Cardiac muscle cell (in vitro differentiated cells and primary cell): ENCODE results near the gene GPM6B. TPM values are rescaled to one million over a fixed set of nuclear protein-coding genes. Genes with fewer than 3 reads are reported as not detected.

Experiments
- DNase-seq, 2 donors: peaks; one replicate each; pipeline versions ENCODE4 v3.0.0 to v3.0.0-alpha.2; 2010 to 2017; ENCODE audit warnings: low read depth in 1 of 2, low spot score in 1 of 2
- H3K27ac ChIP-seq: fragments of 200-600 bp; sonication (generic); 2 replicates; pipeline ENCODE4 v1.5.1; 2016
- H3K27me3 ChIP-seq: fragments of 200-600 bp; sonication (generic); 2 replicates; pipeline ENCODE4 v1.6.0; 2016; ENCODE audit warnings: control low read depth
- H3K36me3 ChIP-seq: fragments of 200-600 bp; sonication (generic); 2 replicates; pipeline ENCODE4 v1.5.1; 2016; ENCODE audit warnings: control low read depth
- H3K4me1 ChIP-seq: fragments of 200-600 bp; sonication (generic); 2 replicates; pipeline ENCODE4 v1.8.1; 2017; ENCODE audit warnings: low read depth, mild to moderate bottlenecking, mixed run types
- H3K4me3 ChIP-seq: fragments of 200-600 bp; sonication (generic); 2 replicates; pipeline ENCODE4 v1.5.1; 2016; ENCODE audit warnings: mild to moderate bottlenecking
- H3K9me3 ChIP-seq: fragments of 200-600 bp; sonication (generic); 2 replicates; pipeline ENCODE4 v1.5.1; 2017; ENCODE audit warnings: low read depth, mild to moderate bottlenecking, control low read depth
- CTCF ChIP-seq: IDR thresholded peaks from 2 replicates; pipeline ENCODE4 v1.5.1; 2012; ENCODE audit warnings: low read depth, mild to moderate bottlenecking, low read length
- polyA plus RNA-seq: library from polyadenylated mRNA; unstranded; fragments of >200 nt; fragmentation: Nextera tagmentation; extraction: Ambion mirVana; gene quantifications from 2 replicates; pipeline ENCODE4 v1.2.1, GENCODE V29; 2016
- total RNA-seq: library from RNA; depleted of rRNA; stranded (reverse); fragments of >200 nt; gene quantifications from 2 replicates; pipeline ENCODE4 v1.2.3, GENCODE V29; 2016

Gene GPM6B
- total and polyA plus RNA-seq, 2 experiments from 2014 or later = 3.4 to 8.7 TPM

GRCh38 chrX:13840121-13840520, 23.2 kb upstream of the GPM6B start:
- no peaks in the 10 kb centered on the region for H3K4me1 ChIP-seq
- no peak overlapping the region for H3K4me3 ChIP-seq
- no peaks in the 10 kb centered on the region for H3K36me3 ChIP-seq
- TF ChIP-seq CTCF = no peak
- DNase-seq = no peak
- H3K9me3 ChIP-seq = no peaks in the 10 kb centered on the region
- no peak overlapping the region for H3K27ac ChIP-seq
- no peaks in the 10 kb centered on the region for H3K27me3 ChIP-seq

- Histone ChIP-seq H3K4me1 (no peaks in the 10 kb centered on the region), H3K4me3 (no peak overlapping the region)
- no peak for DNase-seq
Measured at GRCh38 chrX:13837290-13837745, 20.4 kb upstream of the GPM6B start.

GRCh38 chrX:13836575-13836974, 19.7 kb upstream of the GPM6B start:
- no peak for DNase-seq

More at GRCh38 chrX:13837290-13837745, 20.4 kb upstream of the GPM6B start:
- TF ChIP-seq CTCF = no peak
- Histone ChIP-seq H3K27ac (no peak overlapping the region), H3K9me3 (no peaks in the 10 kb centered on the region), H3K36me3 (no peaks in the 10 kb centered on the region), H3K27me3 (no peaks in the 10 kb centered on the region)

GRCh38 chrX:13835825-13836224, 18.9 kb upstream of the GPM6B start:
- Histone ChIP-seq H3K27me3 (no peaks in the 10 kb centered on the region), H3K9me3 (no peaks in the 10 kb centered on the region), H3K27ac (no peak overlapping the region), H3K4me1 (no peaks in the 10 kb centered on the region), H3K4me3 (no peak overlapping the region), H3K36me3 (no peaks in the 10 kb centered on the region)
- no peak for DNase-seq
- no peak for TF ChIP-seq CTCF

More at GRCh38 chrX:13836575-13836974, 19.7 kb upstream of the GPM6B start:
- H3K9me3 ChIP-seq = no peaks in the 10 kb centered on the region
- H3K27ac ChIP-seq = no peak overlapping the region
- TF ChIP-seq CTCF = no peak
- no peaks in the 10 kb centered on the region for H3K4me1 ChIP-seq
- H3K27me3 ChIP-seq = no peaks in the 10 kb centered on the region
- no peaks in the 10 kb centered on the region for H3K36me3 ChIP-seq
- no peak overlapping the region for H3K4me3 ChIP-seq

- no peak for TF ChIP-seq CTCF
- DNase-seq = no peak
- Histone ChIP-seq H3K4me1 (no peaks in the 10 kb centered on the region), H3K9me3 (no peaks in the 10 kb centered on the region), H3K27ac (no peak overlapping the region), H3K36me3 (no peaks in the 10 kb centered on the region), H3K4me3 (no peak overlapping the region), H3K27me3 (no peaks in the 10 kb centered on the region)
Measured at GRCh38 chrX:13834355-13834754, 17.5 kb upstream of the GPM6B start.

GRCh38 chrX:13829983-13830382, 13.1 kb upstream of the GPM6B start:
- TF ChIP-seq CTCF = no peak
- H3K36me3 ChIP-seq = no peaks in the 10 kb centered on the region
- H3K27ac ChIP-seq = no peak overlapping the region
- no peaks in the 10 kb centered on the region for H3K27me3 ChIP-seq
- DNase-seq = no peak
- H3K4me3 ChIP-seq = no peak overlapping the region
- no peaks in the 10 kb centered on the region for H3K4me1 ChIP-seq
- H3K9me3 ChIP-seq = no peaks in the 10 kb centered on the region
